Neural progenitor cell (in vitro differentiated cells): ENCODE data around the gene LBP. TPM values are rescaled to one million over a fixed set of nuclear protein-coding genes. Genes with fewer than 3 reads are reported as not detected.

Source experiments
- DNase-seq: peaks from one replicate; pipeline ENCODE4 v3.0.0-alpha.2; 2016; ENCODE audit warnings: low spot score
- H2AFZ ChIP-seq: fragments of 200-600 bp; sonication (generic); replicated peaks from 2 replicates; pipeline ENCODE4 v1.6.1; 2016; ENCODE audit warnings: antibody characterized with exemption
- H3F3A ChIP-seq: fragments of 200-600 bp; sonication (generic); 2 replicates; pipeline ENCODE4 v1.6.1; 2016; ENCODE audit warnings: antibody characterized with exemption, low read depth
- H3K27ac ChIP-seq: fragments of 200-600 bp; sonication (generic); 2 replicates; pipeline ENCODE4 v1.5.1; 2016; ENCODE audit warnings: mild to moderate bottlenecking
- H3K27me3 ChIP-seq: fragments of 200-600 bp; sonication (generic); 2 replicates; pipeline ENCODE4 v1.6.1; 2016; ENCODE audit warnings: mild to moderate bottlenecking, moderate library complexity
- H3K36me3 ChIP-seq: fragments of 200-600 bp; sonication (generic); 2 replicates; pipeline ENCODE4 v1.5.1; 2016
- H3K4me1 ChIP-seq: fragments of 200-600 bp; sonication (generic); 2 replicates; pipeline ENCODE4 v1.6.1; 2016; ENCODE audit warnings: mixed run types
- H3K4me2 ChIP-seq: fragments of 200-600 bp; sonication (generic); 2 replicates; pipeline ENCODE4 v1.6.1; 2016
- H3K4me3 ChIP-seq: fragments of 200-600 bp; sonication (generic); 2 replicates; pipeline ENCODE4 v1.5.1; 2016
- H3K79me2 ChIP-seq: fragments of 200-600 bp; sonication (generic); 2 replicates; pipeline ENCODE4 v1.6.1; 2016; ENCODE audit warnings: low read depth
- H3K9ac ChIP-seq: fragments of 200-600 bp; sonication (generic); 2 replicates; pipeline ENCODE4 v1.6.1; 2016
- H3K9me3 ChIP-seq: fragments of 200-600 bp; sonication (generic); 2 replicates; pipeline ENCODE4 v1.5.1; 2016; ENCODE audit warnings: low read depth
- H4K20me1 ChIP-seq: fragments of 200-600 bp; sonication (generic); 2 replicates; pipeline ENCODE4 v1.6.1; 2016; ENCODE audit warnings: low read depth
- H3K27ac Mint-ChIP-seq: 3 replicates; pipeline ENCODE4 v1.8.0; 2021; ENCODE audit warnings: mixed read lengths
- H3K27me3 Mint-ChIP-seq: 2 replicates; pipeline ENCODE4 v1.8.0; 2022; ENCODE audit warnings: low read depth, mild to moderate bottlenecking, inconsistent platforms, moderate library complexity, mixed read lengths; ENCODE audit not compliant: insufficient read depth
- H3K36me3 Mint-ChIP-seq: 3 replicates; pipeline ENCODE4 v1.8.0; 2021; ENCODE audit warnings: mixed read lengths
- H3K4me1 Mint-ChIP-seq: 3 replicates; pipeline ENCODE4 v1.8.0; 2021; ENCODE audit warnings: mixed read lengths
- H3K4me3 Mint-ChIP-seq: 3 replicates; pipeline ENCODE4 v1.8.0; 2021; ENCODE audit warnings: mild to moderate bottlenecking, moderate library complexity, mixed read lengths
- H3K9me3 Mint-ChIP-seq: 3 replicates; pipeline ENCODE4 v1.8.0; 2020; ENCODE audit warnings: mixed read lengths
- EZH2 ChIP-seq: fragments of 200-600 bp; sonication (generic); IDR thresholded peaks from 2 replicates; pipeline ENCODE4 v1.6.1; 2017; ENCODE audit warnings: antibody characterized with exemption, mild to moderate bottlenecking, moderate library complexity
- EZH2phosphoT487 ChIP-seq: fragments of 200-600 bp; sonication (generic); IDR thresholded peaks from 2 replicates; pipeline ENCODE4 v1.6.1; 2017; ENCODE audit warnings: antibody characterized with exemption
- total RNA-seq: library from RNA; depleted of rRNA; stranded (reverse); fragments of >200 nt; gene quantifications from 2 replicates; pipeline ENCODE4 v1.2.3, GENCODE V29; 2015; ENCODE audit warnings: low replicate concordance
- TF ChIP-seq, protein P1 (sequence below): fragments of 200-600 bp; sonication (generic); IDR thresholded peaks from 2 replicates; pipeline ENCODE4 v1.5.1; 2017; ENCODE audit warnings: antibody characterized with exemption, mild to moderate bottlenecking

The LBP gene
- total RNA-seq, 1 donor from 2014 or later = not detected

DNA sequence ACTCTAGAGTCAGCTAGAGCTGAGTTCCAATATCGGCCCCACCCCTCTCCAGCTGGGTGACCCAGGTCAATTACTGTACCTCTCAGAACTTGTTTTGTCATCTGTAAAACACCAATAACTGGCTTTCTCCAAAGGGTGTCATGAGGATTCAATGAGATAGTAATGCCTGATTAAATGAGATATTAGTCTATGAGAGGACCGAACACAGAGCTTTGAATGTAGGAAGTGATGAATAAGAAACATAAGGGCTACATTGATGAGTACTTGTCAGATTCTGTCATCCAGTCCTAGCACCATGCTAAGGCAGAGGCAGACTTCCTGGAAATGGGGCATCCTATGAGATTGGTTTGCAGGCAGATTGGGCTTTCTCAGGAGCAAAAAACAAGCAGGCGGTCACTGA, 22.1 kb upstream of the LBP start:
- H3K9ac ChIP-seq = no peak overlapping the region
- TF ChIP-seq, protein P1, sequence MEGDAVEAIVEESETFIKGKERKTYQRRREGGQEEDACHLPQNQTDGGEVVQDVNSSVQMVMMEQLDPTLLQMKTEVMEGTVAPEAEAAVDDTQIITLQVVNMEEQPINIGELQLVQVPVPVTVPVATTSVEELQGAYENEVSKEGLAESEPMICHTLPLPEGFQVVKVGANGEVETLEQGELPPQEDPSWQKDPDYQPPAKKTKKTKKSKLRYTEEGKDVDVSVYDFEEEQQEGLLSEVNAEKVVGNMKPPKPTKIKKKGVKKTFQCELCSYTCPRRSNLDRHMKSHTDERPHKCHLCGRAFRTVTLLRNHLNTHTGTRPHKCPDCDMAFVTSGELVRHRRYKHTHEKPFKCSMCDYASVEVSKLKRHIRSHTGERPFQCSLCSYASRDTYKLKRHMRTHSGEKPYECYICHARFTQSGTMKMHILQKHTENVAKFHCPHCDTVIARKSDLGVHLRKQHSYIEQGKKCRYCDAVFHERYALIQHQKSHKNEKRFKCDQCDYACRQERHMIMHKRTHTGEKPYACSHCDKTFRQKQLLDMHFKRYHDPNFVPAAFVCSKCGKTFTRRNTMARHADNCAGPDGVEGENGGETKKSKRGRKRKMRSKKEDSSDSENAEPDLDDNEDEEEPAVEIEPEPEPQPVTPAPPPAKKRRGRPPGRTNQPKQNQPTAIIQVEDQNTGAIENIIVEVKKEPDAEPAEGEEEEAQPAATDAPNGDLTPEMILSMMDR = no peak
- no peak for TF ChIP-seq EZH2phosphoT487
- no peak for TF ChIP-seq EZH2
- H3K27ac ChIP-seq = no peak overlapping the region
- no peaks in the 10 kb centered on the region for H3K9me3 ChIP-seq
- no peaks in the 10 kb centered on the region for H3K79me2 ChIP-seq
- H3K4me3 ChIP-seq = no peak overlapping the region
- H3K27me3 Mint-ChIP-seq = peaks cover 16% of the 10 kb centered on the region
- no peaks in the 10 kb centered on the region for H3K4me1 Mint-ChIP-seq
- H3K27me3 ChIP-seq = peaks cover 6% of the 10 kb centered on the region
- no peak overlapping the region for H3K27ac Mint-ChIP-seq
- no peaks in the 10 kb centered on the region for H4K20me1 ChIP-seq
- H3K9me3 Mint-ChIP-seq = peaks cover 3% of the 10 kb centered on the region
- no peak overlapping the region for H3K4me3 Mint-ChIP-seq
- DNase-seq = no peak
- H3K4me1 ChIP-seq = no peaks in the 10 kb centered on the region
- no peaks in the 10 kb centered on the region for H3F3A ChIP-seq
- no peaks in the 10 kb centered on the region for H3K36me3 Mint-ChIP-seq
- H3K36me3 ChIP-seq = no peaks in the 10 kb centered on the region
- no peak overlapping the region for H3K4me2 ChIP-seq
- no peak overlapping the region for H2AFZ ChIP-seq

DNA sequence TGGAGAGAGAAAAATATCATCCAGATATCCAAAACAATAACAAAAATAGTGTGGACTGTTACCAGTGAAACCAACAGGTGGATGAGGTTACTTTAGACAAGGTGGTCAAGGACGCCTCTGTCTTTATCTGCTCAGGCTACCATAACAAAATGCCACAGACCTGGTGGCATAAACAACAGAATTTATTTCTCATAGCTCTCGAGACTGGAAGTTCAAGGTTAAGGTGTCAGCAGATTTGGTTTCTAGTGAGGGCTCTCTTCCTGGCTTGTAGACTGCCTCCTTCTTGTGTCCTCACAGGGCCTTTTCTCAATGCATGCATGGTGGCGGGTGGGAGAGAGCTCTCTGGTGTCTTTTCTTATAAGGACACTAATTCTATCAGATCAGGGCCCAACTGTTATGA, 21.1 kb upstream of the LBP start:
- H3K27ac ChIP-seq = no peak overlapping the region
- no peaks in the 10 kb centered on the region for H3K79me2 ChIP-seq
- peaks cover 6% of the 10 kb centered on the region for H3K27me3 ChIP-seq
- no peaks in the 10 kb centered on the region for H3K4me1 ChIP-seq
- H3F3A ChIP-seq = no peaks in the 10 kb centered on the region
- no peaks in the 10 kb centered on the region for H3K36me3 ChIP-seq
- H3K9me3 Mint-ChIP-seq = peaks cover 3% of the 10 kb centered on the region
- no peak overlapping the region for H3K4me3 ChIP-seq
- H3K36me3 Mint-ChIP-seq = no peaks in the 10 kb centered on the region
- DNase-seq = no peak
- no peak overlapping the region for H3K4me3 Mint-ChIP-seq
- no peaks in the 10 kb centered on the region for H3K9me3 ChIP-seq
- peaks cover 14% of the 10 kb centered on the region for H3K27me3 Mint-ChIP-seq
- no peak overlapping the region for H3K9ac ChIP-seq
- no peaks in the 10 kb centered on the region for H4K20me1 ChIP-seq
- H2AFZ ChIP-seq = no peak overlapping the region
- H3K4me1 Mint-ChIP-seq = no peaks in the 10 kb centered on the region
- TF ChIP-seq EZH2 (no peak), EZH2phosphoT487 (no peak)
- TF ChIP-seq, protein P1 = no peak
- no peak overlapping the region for H3K4me2 ChIP-seq
- no peak overlapping the region for H3K27ac Mint-ChIP-seq

DNA sequence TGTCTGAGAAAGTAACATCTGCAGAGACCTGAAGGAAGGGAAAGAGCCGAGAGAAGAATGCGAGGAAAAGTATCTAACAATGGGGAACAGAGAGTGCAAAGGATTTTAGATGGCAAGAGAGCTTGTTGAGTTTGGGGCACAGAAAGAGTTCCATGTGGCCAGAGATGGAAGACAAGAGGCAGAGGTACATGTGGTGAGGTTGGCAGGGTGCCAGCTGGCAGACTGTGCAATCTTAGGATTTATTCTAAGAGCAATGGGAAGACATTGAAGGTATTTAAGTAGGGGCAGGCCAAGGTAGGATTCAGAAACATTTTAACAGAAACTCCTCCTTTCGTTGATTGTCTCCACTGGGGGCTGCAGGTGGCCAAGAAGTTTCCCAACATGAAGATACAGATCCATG, 20.4 kb upstream of the LBP start:
- TF ChIP-seq, protein P1 = no peak
- TF ChIP-seq EZH2phosphoT487 (no peak), EZH2 (no peak)
- Histone ChIP-seq H3F3A (no peaks in the 10 kb centered on the region), H3K4me3 (no peak overlapping the region), H4K20me1 (no peaks in the 10 kb centered on the region), H3K27ac (no peak overlapping the region), H3K36me3 (no peaks in the 10 kb centered on the region), H3K9ac (no peak overlapping the region), H3K79me2 (no peaks in the 10 kb centered on the region), H3K4me2 (no peak overlapping the region), H3K4me1 (no peaks in the 10 kb centered on the region), H3K9me3 (no peaks in the 10 kb centered on the region), H2AFZ (no peak overlapping the region), H3K27me3 (peaks cover 6% of the 10 kb centered on the region)
- Mint-ChIP-seq H3K9me3 (peaks cover 3% of the 10 kb centered on the region), H3K4me3 (no peak overlapping the region), H3K27me3 (peaks cover 12% of the 10 kb centered on the region), H3K27ac (no peak overlapping the region), H3K4me1 (no peaks in the 10 kb centered on the region), H3K36me3 (no peaks in the 10 kb centered on the region)
- no peak for DNase-seq
